ENCODE measurements around the gene SBNO2. TPM values are rescaled to one million over a fixed set of nuclear protein-coding genes. Genes with fewer than 3 reads are reported as not detected.

Gene SBNO2
- total and polyA plus RNA-seq, 7 experiments from 2014 or later: 1.7 to 137 (median 93.5) TPM

GRCh38 chr19:1087813-1088415 lies 86.2 kb downstream of the SBNO2 start:
- H3K9me3 Mint-ChIP-seq: peaks cover 0 to 10% (median 0%) of the 10 kb centered on the region in 11 donors
- H3K27ac Mint-ChIP-seq: peak overlapping the region; percentile 74 to 98 (median 93)
- Histone ChIP-seq H3K27me3 (ENCODE audit: control insufficient read depth in 2 of 2, insufficient read depth in 2 of 2, low read length in 2 of 2) (no peaks in the 10 kb centered on the region), H3K27ac (ENCODE audit: low read depth, low read length) (peak overlapping the region; percentile 84), H3K36me3 (ENCODE audit: control insufficient read depth in 2 of 3, insufficient read depth in 3 of 3, low read length in 3 of 3) (peaks cover 21 to 75% (median 21%) of the 10 kb centered on the region in 3 experiments), H3K4me1 (ENCODE audit: control insufficient read depth in 2 of 2, insufficient read depth in 2 of 2, low read length in 2 of 2) (peaks cover 28 to 32% of the 10 kb centered on the region in 2 donors), H3K9me3 (ENCODE audit: control insufficient read depth in 2 of 3, low read length in 3 of 3) (no peaks in the 10 kb centered on the region), H3K4me3 (ENCODE audit: low read length) (no peak overlapping the region)
- H3K27me3 Mint-ChIP-seq: no peaks in the 10 kb centered on the region
- intact Hi-C loops (cut with micrococcal nuclease): loop anchor here (1.0 to 2.0 kb wide), 4 partner anchors 11 to 31 kb away; no protein-coding TSS in a partner anchor
- ChIA-PET CTCF (interaction anchor here (1.0 to 2.8 kb wide), 7 partner anchors 10 to 31 kb away, joined by 3 to 11 read pairs (median 4); no protein-coding TSS in a partner anchor), POLR2A (interaction anchor here (0.6 to 38.6 kb wide), 13 partner anchors 2 to 157 kb away, joined by 3 to 2022 read pairs (median 6); partner anchors contain the start of genes ABCA7, ARHGAP45, CNN2 and GPX4)
- H3K4me3 Mint-ChIP-seq: peak overlapping the region; percentile 23 to 83 (median 72)
- peak; percentile 72 for ATAC-seq
- H3K36me3 Mint-ChIP-seq: peaks cover 5 to 23% (median 10%) of the 10 kb centered on the region in 5 donors
- DNase-seq: peak in 7 of 9 donors; percentile 65 to 71 (median 67)
- H3K4me1 Mint-ChIP-seq: peaks cover 26 to 59% (median 36%) of the 10 kb centered on the region in 7 donors

DNA sequence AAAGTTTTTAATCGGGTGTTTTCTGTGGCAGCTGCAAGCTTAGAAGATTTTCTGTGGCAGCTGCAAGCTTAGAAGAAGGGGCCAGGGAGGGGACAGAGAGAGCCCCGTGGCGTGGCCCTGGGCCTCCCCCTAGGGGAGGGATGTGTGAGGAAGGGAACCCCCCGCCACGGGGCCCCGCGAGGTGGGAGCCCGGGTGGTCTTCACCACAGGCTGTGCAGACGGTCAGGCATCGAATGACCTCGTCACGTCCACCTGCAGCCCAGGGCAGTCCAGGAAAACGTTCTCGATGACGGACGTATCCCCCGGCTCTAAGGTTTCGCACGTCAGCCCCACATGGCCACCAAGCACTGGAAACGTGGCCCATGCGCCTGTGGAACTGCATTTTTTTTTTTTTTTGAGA lies 87.5 kb downstream of the SBNO2 start:
- H3K27ac Mint-ChIP-seq: peak overlapping the region in 5 of 9 donors; percentile 46 to 98 (median 69)
- Histone ChIP-seq H3K4me1 (ENCODE audit: control insufficient read depth in 2 of 2, insufficient read depth in 2 of 2, low read length in 2 of 2) (peaks cover 34 to 35% of the 10 kb centered on the region in 2 donors), H3K27ac (ENCODE audit: low read depth, low read length) (peak overlapping the region; percentile 84), H3K9me3 (ENCODE audit: control insufficient read depth in 2 of 3, low read length in 3 of 3) (no peaks in the 10 kb centered on the region), H3K36me3 (ENCODE audit: control insufficient read depth in 2 of 3, insufficient read depth in 3 of 3, low read length in 3 of 3) (peaks cover 21 to 77% (median 27%) of the 10 kb centered on the region in 3 experiments), H3K4me3 (ENCODE audit: low read length) (no peak overlapping the region), H3K27me3 (ENCODE audit: control insufficient read depth in 2 of 2, insufficient read depth in 2 of 2, low read length in 2 of 2) (no peaks in the 10 kb centered on the region)
- intact Hi-C loops (cut with micrococcal nuclease): loop anchor here in 1 of 2 donors (2.0 kb wide), 1 partner anchor 18 kb away; no protein-coding TSS in a partner anchor
- H3K4me1 Mint-ChIP-seq: peaks cover 26 to 59% (median 43%) of the 10 kb centered on the region in 7 donors
- peaks cover 0 to 15% (median 0%) of the 10 kb centered on the region in 11 donors for H3K9me3 Mint-ChIP-seq
- POLR2A ChIA-PET: interaction anchor here (0.7 to 38.6 kb wide), 11 partner anchors 4 to 193 kb away, joined by 3 to 2022 read pairs (median 6); partner anchors contain the start of genes ABCA7, ARHGAP45, CNN2 and GPX4
- ATAC-seq (no peak), DNase-seq (peak in 3 of 9 donors; percentile 33 to 43 (median 39))
- peaks cover 5 to 30% (median 13%) of the 10 kb centered on the region in 5 donors for H3K36me3 Mint-ChIP-seq
- CTCF ChIA-PET: interaction anchor here (0.5 to 2.8 kb wide), 9 partner anchors 12 to 106 kb away, joined by 3 to 12 read pairs (median 5); partner anchors contain the start of gene ARHGAP45
- peak overlapping the region in 2 of 10 donors; percentile 4 to 13 for H3K4me3 Mint-ChIP-seq
- no peaks in the 10 kb centered on the region for H3K27me3 Mint-ChIP-seq

DNA sequence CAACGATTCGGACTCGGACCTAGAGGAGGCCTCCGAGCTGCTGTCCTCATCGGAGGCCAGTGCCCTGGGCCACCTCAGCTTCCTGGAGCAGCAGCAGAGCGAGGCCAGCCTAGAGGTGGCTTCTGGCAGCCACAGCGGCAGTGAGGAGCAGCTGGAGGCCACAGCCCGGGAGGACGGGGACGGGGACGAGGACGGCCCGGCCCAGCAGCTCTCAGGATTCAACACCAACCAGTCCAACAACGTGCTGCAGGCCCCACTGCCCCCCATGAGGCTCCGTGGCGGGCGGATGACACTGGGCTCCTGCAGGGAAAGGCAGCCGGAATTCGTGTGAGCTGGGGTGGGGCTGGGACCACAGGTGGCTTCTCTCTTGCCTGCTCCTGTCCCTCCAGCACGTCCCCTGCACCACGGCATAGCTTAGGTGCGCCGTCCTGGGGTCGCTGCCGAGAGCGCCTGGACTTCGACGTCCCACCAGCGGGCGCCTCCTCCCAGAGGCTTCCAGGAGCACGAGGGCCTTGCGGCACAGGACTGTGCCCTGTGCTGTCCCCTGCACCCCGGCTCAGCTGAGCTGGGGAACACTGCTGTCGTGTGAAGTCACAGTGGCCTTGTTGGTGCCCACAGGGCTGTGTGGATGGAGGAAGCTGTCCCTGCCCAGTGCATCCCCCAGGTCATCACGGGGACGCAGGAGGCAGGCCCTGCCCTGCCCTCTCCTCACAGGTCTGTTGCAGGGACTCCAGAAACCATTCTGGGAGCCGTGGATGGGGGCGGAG lies 88.2 kb downstream of the SBNO2 start:
- H3K27ac Mint-ChIP-seq: peak overlapping the region; percentile 65 to 89 (median 80)
- H3K27ac ChIP-seq (ENCODE audit: low read depth, low read length): peak overlapping the region; percentile 24
- DNase-seq (peak in 1 of 9 donors; percentile 28), ATAC-seq (no peak)
- peaks cover 5 to 33% (median 13%) of the 10 kb centered on the region in 5 donors for H3K36me3 Mint-ChIP-seq
- H3K9me3 ChIP-seq (ENCODE audit: control insufficient read depth in 2 of 3, low read length in 3 of 3): no peaks in the 10 kb centered on the region
- peaks cover 39 to 42% of the 10 kb centered on the region in 2 donors for H3K4me1 ChIP-seq (ENCODE audit: control insufficient read depth in 2 of 2, insufficient read depth in 2 of 2, low read length in 2 of 2)
- ChIA-PET CTCF (interaction anchor here (0.5 to 2.8 kb wide), 9 partner anchors 11 to 107 kb away, joined by 3 to 12 read pairs (median 5); partner anchors contain the start of genes ABCA7 and ARHGAP45), POLR2A (interaction anchor here (0.9 to 38.6 kb wide), 11 partner anchors 4 to 193 kb away, joined by 3 to 2022 read pairs (median 6); partner anchors contain the start of genes ABCA7, ARHGAP45, CNN2 and GPX4)
- no peak overlapping the region for H3K4me3 ChIP-seq (ENCODE audit: low read length)
- intact Hi-C loops (cut with micrococcal nuclease): loop anchor here in 1 of 2 donors (2.0 kb wide), 1 partner anchor 17 kb away; no protein-coding TSS in a partner anchor
- H3K36me3 ChIP-seq (ENCODE audit: control insufficient read depth in 2 of 3, insufficient read depth in 3 of 3, low read length in 3 of 3): peaks cover 26 to 77% (median 28%) of the 10 kb centered on the region in 3 experiments
- peak overlapping the region in 5 of 10 donors; percentile 27 to 60 (median 41) for H3K4me3 Mint-ChIP-seq
- no peaks in the 10 kb centered on the region for H3K27me3 Mint-ChIP-seq
- H3K27me3 ChIP-seq (ENCODE audit: control insufficient read depth in 2 of 2, insufficient read depth in 2 of 2, low read length in 2 of 2): no peaks in the 10 kb centered on the region
- peaks cover 26 to 64% (median 47%) of the 10 kb centered on the region in 7 donors for H3K4me1 Mint-ChIP-seq
- H3K9me3 Mint-ChIP-seq: peaks cover 0 to 15% (median 0%) of the 10 kb centered on the region in 11 donors

GRCh38 chr19:1085053-1085658 lies 88.9 kb downstream of the SBNO2 start:
- no peaks in the 10 kb centered on the region for H3K9me3 ChIP-seq (ENCODE audit: control insufficient read depth in 2 of 3, low read length in 3 of 3)
- Mint-ChIP-seq H3K4me3 (peak overlapping the region in 8 of 10 donors; percentile 13 to 60 (median 40)), H3K4me1 (peaks cover 26 to 71% (median 48%) of the 10 kb centered on the region in 7 donors), H3K27me3 (no peaks in the 10 kb centered on the region), H3K36me3 (peaks cover 5 to 35% (median 13%) of the 10 kb centered on the region in 5 donors), H3K27ac (peak overlapping the region; percentile 60 to 89 (median 80)), H3K9me3 (peaks cover 0 to 15% (median 0%) of the 10 kb centered on the region in 11 donors)
- H3K27me3 ChIP-seq (ENCODE audit: control insufficient read depth in 2 of 2, insufficient read depth in 2 of 2, low read length in 2 of 2): no peaks in the 10 kb centered on the region
- DNase-seq (no peak), ATAC-seq (no peak)
- H3K4me1 ChIP-seq (ENCODE audit: control insufficient read depth in 2 of 2, insufficient read depth in 2 of 2, low read length in 2 of 2): peaks cover 44 to 49% of the 10 kb centered on the region in 2 donors
- peaks cover 31 to 80% (median 34%) of the 10 kb centered on the region in 3 experiments for H3K36me3 ChIP-seq (ENCODE audit: control insufficient read depth in 2 of 3, insufficient read depth in 3 of 3, low read length in 3 of 3)
- peak overlapping the region; percentile 24 for H3K27ac ChIP-seq (ENCODE audit: low read depth, low read length)
- intact Hi-C loops (cut with micrococcal nuclease): no loop called here
- CTCF ChIA-PET: interaction anchor here (0.6 to 2.8 kb wide), 9 partner anchors 9 to 108 kb away, joined by 3 to 12 read pairs (median 5); partner anchors contain the start of genes ABCA7 and ARHGAP45
- POLR2A ChIA-PET: interaction anchor here (0.9 to 38.6 kb wide), 8 partner anchors 5 to 287 kb away, joined by 3 to 2022 read pairs (median 6); partner anchors contain the start of genes ARHGAP45, CNN2, GPX4 and POLR2E
- H3K4me3 ChIP-seq (ENCODE audit: low read length): no peak overlapping the region

DNA sequence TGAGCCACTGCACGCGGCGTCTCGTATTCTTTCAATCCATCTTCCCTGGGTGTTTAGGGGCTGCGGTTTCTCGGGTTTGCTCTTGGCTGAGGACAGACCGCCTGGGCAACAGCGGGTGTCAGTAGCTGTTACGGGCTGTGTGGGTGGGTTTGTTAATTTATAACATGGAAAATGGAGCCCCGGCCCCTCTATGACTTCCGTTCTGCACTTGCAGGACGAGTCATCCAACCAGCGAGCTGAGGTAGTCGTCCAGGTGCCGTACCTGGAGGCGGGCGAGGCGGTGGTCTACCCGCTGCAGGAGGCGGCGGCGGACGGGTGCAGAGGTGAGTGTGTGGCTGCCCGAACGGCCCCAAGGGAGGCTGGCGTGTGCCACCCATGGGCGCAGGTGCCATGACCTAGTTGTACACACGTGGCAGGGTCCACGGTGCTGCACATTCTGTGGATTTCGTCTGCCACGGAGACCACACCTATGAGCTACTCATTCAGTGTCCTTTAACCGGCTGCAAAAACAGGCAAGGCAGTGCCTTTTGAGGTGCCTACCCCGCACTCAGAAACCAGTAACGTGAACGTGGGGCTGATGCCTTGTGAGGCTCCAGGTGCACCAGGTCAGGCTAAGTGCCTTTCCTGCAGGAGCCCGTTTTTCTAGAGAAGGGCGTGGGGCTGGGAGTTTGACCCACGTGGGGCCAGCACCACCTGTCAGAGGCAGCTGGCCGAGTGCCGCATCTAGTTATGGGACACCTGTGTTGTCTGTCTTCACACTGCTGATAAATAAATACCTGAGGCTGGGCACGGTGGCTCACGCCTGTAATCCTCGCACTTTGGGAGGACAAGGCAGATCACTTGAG lies 89.8 kb downstream of the SBNO2 start:
- ATAC-seq: no peak
- H3K36me3 Mint-ChIP-seq: peaks cover 5 to 40% (median 13%) of the 10 kb centered on the region in 5 donors
- Histone ChIP-seq H3K27me3 (ENCODE audit: control insufficient read depth in 2 of 2, insufficient read depth in 2 of 2, low read length in 2 of 2) (no peaks in the 10 kb centered on the region), H3K36me3 (ENCODE audit: control insufficient read depth in 2 of 3, insufficient read depth in 3 of 3, low read length in 3 of 3) (peaks cover 37 to 84% (median 42%) of the 10 kb centered on the region in 3 experiments), H3K4me3 (ENCODE audit: low read length) (no peak overlapping the region), H3K4me1 (ENCODE audit: control insufficient read depth in 2 of 2, insufficient read depth in 2 of 2, low read length in 2 of 2) (peaks cover 47 to 58% of the 10 kb centered on the region in 2 donors), H3K27ac (ENCODE audit: low read depth, low read length) (no peak overlapping the region), H3K9me3 (ENCODE audit: control insufficient read depth in 2 of 3, low read length in 3 of 3) (no peaks in the 10 kb centered on the region)
- CTCF ChIA-PET: interaction anchor here (0.6 to 2.7 kb wide), 8 partner anchors 8 to 109 kb away, joined by 3 to 12 read pairs (median 5); partner anchors contain the start of gene ARHGAP45
- no peaks in the 10 kb centered on the region for H3K27me3 Mint-ChIP-seq
- peaks cover 0 to 16% (median 0%) of the 10 kb centered on the region in 11 donors for H3K9me3 Mint-ChIP-seq
- DNase-seq: peak in 1 of 9 donors; percentile 22
- peak overlapping the region in 4 of 10 donors; percentile 30 to 48 (median 42) for H3K4me3 Mint-ChIP-seq
- POLR2A ChIA-PET: interaction anchor here (0.6 to 38.6 kb wide), 9 partner anchors 6 to 286 kb away, joined by 3 to 2022 read pairs (median 3); partner anchors contain the start of genes ABCA7, ARHGAP45, CNN2 and GPX4
- H3K4me1 Mint-ChIP-seq: peaks cover 26 to 76% (median 54%) of the 10 kb centered on the region in 7 donors
- intact Hi-C loops (cut with micrococcal nuclease): no loop called here
- H3K27ac Mint-ChIP-seq: peak overlapping the region; percentile 20 to 89 (median 79)

Data from naive thymus-derived CD4-positive, alpha-beta T cell (primary cell).